OCI-LY3 (cell line): Measurements from ENCODE around the gene ADCY3.

Source experiments
- H2AFZ ChIP-seq: fragments of 200-600, 300-600 bp; shearing (Covaris generic); 2 replicates; pipeline ENCODE4 v1.6.0; 2014; ENCODE audit warnings: antibody characterized with exemption, low read depth, low read length
- H3K27ac ChIP-seq: fragments of 200-600, 300-600 bp; sonication (generic); 2 replicates; pipeline ENCODE4 v1.5.1; 2014; ENCODE audit warnings: mild to moderate bottlenecking, low read length, moderate library complexity, mixed read lengths
- H3K27me3 ChIP-seq: fragments of 200-600, 300-600 bp; sonication (generic); 2 replicates; pipeline ENCODE4 v1.6.1; 2014; ENCODE audit warnings: low read depth, low read length, mixed read lengths
- H3K36me3 ChIP-seq: fragments of 200-600, 300-600 bp; sonication (generic); replicated peaks from 2 replicates; pipeline ENCODE3; 2014; ENCODE audit warnings: low read depth, low read length, mixed read lengths
- H3K4me1 ChIP-seq: fragments of 300-600, 200-600 bp; sonication (generic); 2 replicates; pipeline ENCODE4 v1.6.1; 2014; ENCODE audit warnings: low read length, mixed read lengths
- H3K4me2 ChIP-seq: fragments of 200-600, 300-600 bp; sonication (generic); 2 replicates; pipeline ENCODE4 v1.6.1; 2014; ENCODE audit warnings: low read length, mixed read lengths
- H3K4me3 ChIP-seq: fragments of 300-600, 200-600 bp; sonication (generic); 2 replicates; pipeline ENCODE4 v1.5.1; 2014; ENCODE audit warnings: antibody characterized with exemption, mild to moderate bottlenecking, low read length, moderate library complexity
- H3K79me2 ChIP-seq: fragments of 300-600, 200-600 bp; shearing (Covaris generic); 2 replicates; pipeline ENCODE4 v1.6.1; 2014; ENCODE audit warnings: mild to moderate bottlenecking, low read length, mixed read lengths
- H3K9ac ChIP-seq: fragments of 300-600, 200-600 bp; shearing (Covaris generic); 2 replicates; pipeline ENCODE4 v1.6.0; 2014; ENCODE audit warnings: mild to moderate bottlenecking, low read length, moderate library complexity
- H3K9me3 ChIP-seq: fragments of 200-600, 300-600 bp; shearing (Covaris generic); 2 replicates; pipeline ENCODE4 v1.6.1; 2014; ENCODE audit warnings: low read length, mixed read lengths; ENCODE audit not compliant: insufficient read depth
- H4K20me1 ChIP-seq: fragments of 200-600, 300-600 bp; sonication (generic); 2 replicates; pipeline ENCODE4 v1.6.1; 2016; ENCODE audit warnings: low read length, mixed read lengths; ENCODE audit not compliant: insufficient read depth
- EZH2phosphoT487 ChIP-seq: fragments of 200-600 bp; shearing (Covaris generic); IDR thresholded peaks from 2 replicates; pipeline ENCODE4 v1.6.1; 2018; ENCODE audit warnings: antibody characterized with exemption, mixed run types, low read depth
- TF ChIP-seq, protein P1 (sequence below): fragments of 200-600, 300-600 bp; sonication (generic); IDR thresholded peaks from 2 replicates; pipeline ENCODE4 v1.5.1; 2014; ENCODE audit warnings: antibody characterized with exemption, low read length, low read depth

The ADCY3 gene

DNA sequence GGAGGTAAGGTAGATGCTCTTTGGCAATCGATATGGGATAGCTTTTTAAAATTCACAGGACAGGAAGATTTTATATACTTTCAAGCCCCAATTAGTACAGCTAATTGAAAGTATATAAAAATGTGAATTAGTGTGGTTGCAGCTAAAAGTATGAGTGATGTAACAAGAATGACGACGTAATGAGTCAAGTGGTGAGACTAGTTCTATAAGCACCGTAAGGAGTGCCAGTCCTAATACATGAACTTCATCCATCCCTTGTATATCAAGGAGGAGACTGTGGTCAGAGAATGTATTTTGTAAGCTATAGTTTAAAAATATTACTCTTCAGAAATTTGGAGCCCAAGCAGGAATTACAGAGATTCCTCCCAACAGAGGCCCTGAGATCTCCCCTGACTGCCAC is 25.9 kb upstream of the ADCY3 start:
- Histone ChIP-seq H3K36me3 (peaks cover 23% of the 10 kb centered on the region), H4K20me1 (no peaks in the 10 kb centered on the region), H3K9me3 (no peaks in the 10 kb centered on the region), H3K27me3 (no peaks in the 10 kb centered on the region), H3K79me2 (no peaks in the 10 kb centered on the region), H3K27ac (no peak overlapping the region), H2AFZ (no peak overlapping the region), H3K4me1 (no peaks in the 10 kb centered on the region), H3K4me2 (no peak overlapping the region), H3K4me3 (no peak overlapping the region), H3K9ac (no peak overlapping the region)
- TF ChIP-seq, protein P1, sequence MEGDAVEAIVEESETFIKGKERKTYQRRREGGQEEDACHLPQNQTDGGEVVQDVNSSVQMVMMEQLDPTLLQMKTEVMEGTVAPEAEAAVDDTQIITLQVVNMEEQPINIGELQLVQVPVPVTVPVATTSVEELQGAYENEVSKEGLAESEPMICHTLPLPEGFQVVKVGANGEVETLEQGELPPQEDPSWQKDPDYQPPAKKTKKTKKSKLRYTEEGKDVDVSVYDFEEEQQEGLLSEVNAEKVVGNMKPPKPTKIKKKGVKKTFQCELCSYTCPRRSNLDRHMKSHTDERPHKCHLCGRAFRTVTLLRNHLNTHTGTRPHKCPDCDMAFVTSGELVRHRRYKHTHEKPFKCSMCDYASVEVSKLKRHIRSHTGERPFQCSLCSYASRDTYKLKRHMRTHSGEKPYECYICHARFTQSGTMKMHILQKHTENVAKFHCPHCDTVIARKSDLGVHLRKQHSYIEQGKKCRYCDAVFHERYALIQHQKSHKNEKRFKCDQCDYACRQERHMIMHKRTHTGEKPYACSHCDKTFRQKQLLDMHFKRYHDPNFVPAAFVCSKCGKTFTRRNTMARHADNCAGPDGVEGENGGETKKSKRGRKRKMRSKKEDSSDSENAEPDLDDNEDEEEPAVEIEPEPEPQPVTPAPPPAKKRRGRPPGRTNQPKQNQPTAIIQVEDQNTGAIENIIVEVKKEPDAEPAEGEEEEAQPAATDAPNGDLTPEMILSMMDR, result no peak
- TF ChIP-seq EZH2phosphoT487, result no peak

DNA sequence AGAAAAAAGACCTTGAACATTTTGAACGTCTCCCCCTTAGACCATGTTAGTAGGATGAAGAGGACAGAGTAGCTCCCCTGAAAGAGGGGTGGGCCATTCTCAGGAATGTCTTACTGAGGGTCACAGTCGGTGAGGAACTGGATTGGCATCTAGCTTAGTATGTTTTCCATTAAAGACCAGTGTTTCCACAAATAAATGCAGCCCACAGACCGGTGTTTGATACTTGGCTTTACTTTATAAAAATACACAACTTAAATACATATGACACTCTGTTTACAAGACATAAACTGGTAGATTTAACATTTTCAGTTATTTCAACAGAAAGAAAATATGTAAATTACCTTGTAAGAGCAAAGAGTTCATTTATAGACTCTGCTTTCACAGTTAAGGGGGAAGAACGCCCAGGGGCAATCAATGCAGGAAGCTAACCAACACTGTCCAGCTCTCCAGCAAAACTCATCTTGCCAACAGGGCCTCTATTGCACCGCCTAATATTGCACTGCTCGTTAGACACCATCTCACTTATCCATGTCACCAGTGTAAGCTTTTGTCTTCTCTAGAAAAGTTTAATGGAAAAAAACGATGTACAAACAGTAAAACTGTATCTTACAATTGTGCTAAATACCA is 23.5 kb upstream of the ADCY3 start:
- H3K9me3 ChIP-seq, result no peaks in the 10 kb centered on the region
- no peak overlapping the region for H3K4me3 ChIP-seq

DNA sequence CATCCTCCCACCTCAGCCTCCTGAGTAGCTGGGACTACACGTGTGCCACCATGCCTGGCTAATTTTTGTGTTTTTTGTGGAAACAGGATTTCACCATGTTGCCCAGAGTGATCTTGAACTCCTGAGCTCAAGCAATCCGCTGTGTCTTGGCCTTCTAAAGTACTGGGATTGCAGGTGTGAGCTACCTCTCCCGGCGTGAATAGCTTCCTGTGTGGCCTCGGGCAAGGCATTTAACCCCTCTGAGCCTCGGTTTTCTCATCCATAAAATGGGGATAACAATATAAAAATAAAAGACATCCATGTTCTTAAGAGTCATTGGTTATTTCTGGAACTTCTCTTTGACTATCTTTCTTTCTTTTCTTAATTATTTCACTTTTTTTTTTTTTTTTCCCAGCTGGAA is 19.3 kb upstream of the ADCY3 start:
- no peak overlapping the region for H3K9ac ChIP-seq
- no peak overlapping the region for H3K4me3 ChIP-seq
- no peaks in the 10 kb centered on the region for H4K20me1 ChIP-seq
- H3K36me3 ChIP-seq, result no peaks in the 10 kb centered on the region
- H3K9me3 ChIP-seq, result no peaks in the 10 kb centered on the region
- H3K27ac ChIP-seq, result no peak overlapping the region
- no peak overlapping the region for H3K4me2 ChIP-seq
- no peaks in the 10 kb centered on the region for H3K79me2 ChIP-seq
- H3K4me1 ChIP-seq, result no peaks in the 10 kb centered on the region
- TF ChIP-seq EZH2phosphoT487, result no peak
- TF ChIP-seq, protein P1, result no peak
- no peak overlapping the region for H2AFZ ChIP-seq
- H3K27me3 ChIP-seq, result no peaks in the 10 kb centered on the region

More for the DNA sequence above, 23.5 kb upstream of the ADCY3 start:
- H3K27me3 ChIP-seq, result no peaks in the 10 kb centered on the region
- no peaks in the 10 kb centered on the region for H3K79me2 ChIP-seq
- H3K36me3 ChIP-seq, result peaks cover 16% of the 10 kb centered on the region
- TF ChIP-seq EZH2phosphoT487, result no peak
- TF ChIP-seq, protein P1, result no peak
- no peak overlapping the region for H2AFZ ChIP-seq
- no peaks in the 10 kb centered on the region for H3K4me1 ChIP-seq
- no peak overlapping the region for H3K27ac ChIP-seq
- no peak overlapping the region for H3K9ac ChIP-seq
- H3K4me2 ChIP-seq, result no peak overlapping the region
- no peaks in the 10 kb centered on the region for H4K20me1 ChIP-seq

DNA sequence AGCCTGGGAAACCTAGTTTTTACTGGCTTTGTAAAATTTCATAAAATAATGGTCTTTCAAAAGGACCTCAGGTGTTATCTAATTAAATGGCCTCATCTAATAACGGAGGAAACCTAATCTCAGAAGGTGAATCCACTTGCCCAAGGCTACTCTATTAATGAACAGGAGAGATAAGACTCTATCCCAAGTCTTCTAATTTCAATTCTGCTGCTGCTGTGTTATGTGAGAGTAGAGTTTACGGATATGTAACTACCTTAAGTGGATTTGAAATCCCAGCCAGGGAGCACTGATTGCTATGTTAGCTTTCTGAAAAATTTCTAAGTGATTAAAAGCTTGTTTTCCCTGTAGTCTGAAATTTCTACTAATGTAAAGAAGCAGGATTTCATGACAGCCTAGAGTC is 17.2 kb upstream of the ADCY3 start:
- TF ChIP-seq EZH2phosphoT487, result no peak
- TF ChIP-seq, protein P1, result no peak

More for the DNA sequence above, 17.2 kb upstream of the ADCY3 start:
- H3K4me1 ChIP-seq, result no peaks in the 10 kb centered on the region
- H3K79me2 ChIP-seq, result no peaks in the 10 kb centered on the region
- no peaks in the 10 kb centered on the region for H3K36me3 ChIP-seq
- H3K27me3 ChIP-seq, result no peaks in the 10 kb centered on the region; the same call in 1 of the 2 replicates
- no peak overlapping the region for H3K27ac ChIP-seq
- no peak overlapping the region for H3K4me3 ChIP-seq
- H4K20me1 ChIP-seq, result no peaks in the 10 kb centered on the region
- no peaks in the 10 kb centered on the region for H3K9me3 ChIP-seq
- H3K9ac ChIP-seq, result no peak overlapping the region
- H2AFZ ChIP-seq, result no peak overlapping the region
- H3K4me2 ChIP-seq, result no peak overlapping the region
